ENCODE results near the gene DHFR.

GRCh38 chr5:80588858-80589540 is 65.8 kb downstream of the DHFR start:
- TF ChIP-seq CTCF (conservative IDR thresholded peaks at IDR 0.05; ENCODE audit: low read depth, low read length) (no peak), EZH2 (IDR thresholded peaks at IDR 0.05; ENCODE audit: borderline replicate concordance, low read depth, low read length, poor library complexity, severe bottlenecking) (no peak)

Measured in A673 (cell line).